Stimulated activated CD8-positive, alpha-beta memory T cell treated with anti-CD3 and anti-CD28 coated beads, Interleukin-15, amount 100 ng/mL, for 24 hours (primary cell): ENCODE results near the gene OR5A2.
"Not testable (repeated sequence)": the region's sequence is repeated elsewhere in the genome, so short reads cannot be mapped to it uniquely, and the experiment has no call there.

ENCODE experiments used
- DNase-seq: peaks from one replicate; pipeline ENCODE4 v3.0.0-alpha.2; 2020; ENCODE audit warnings: low read depth

The OR5A2 gene

GRCh38 chr11:59394186-59394585, 32.0 kb downstream of the OR5A2 start:
- DNase-seq: no peak

- no peak for DNase-seq
Measured at GRCh38 chr11:59380263-59381059, 45.8 kb downstream of the OR5A2 start.

- DNase-seq: not testable (repeated sequence)
Measured at GRCh38 chr11:59372324-59372723, 53.9 kb downstream of the OR5A2 start.

DNA sequence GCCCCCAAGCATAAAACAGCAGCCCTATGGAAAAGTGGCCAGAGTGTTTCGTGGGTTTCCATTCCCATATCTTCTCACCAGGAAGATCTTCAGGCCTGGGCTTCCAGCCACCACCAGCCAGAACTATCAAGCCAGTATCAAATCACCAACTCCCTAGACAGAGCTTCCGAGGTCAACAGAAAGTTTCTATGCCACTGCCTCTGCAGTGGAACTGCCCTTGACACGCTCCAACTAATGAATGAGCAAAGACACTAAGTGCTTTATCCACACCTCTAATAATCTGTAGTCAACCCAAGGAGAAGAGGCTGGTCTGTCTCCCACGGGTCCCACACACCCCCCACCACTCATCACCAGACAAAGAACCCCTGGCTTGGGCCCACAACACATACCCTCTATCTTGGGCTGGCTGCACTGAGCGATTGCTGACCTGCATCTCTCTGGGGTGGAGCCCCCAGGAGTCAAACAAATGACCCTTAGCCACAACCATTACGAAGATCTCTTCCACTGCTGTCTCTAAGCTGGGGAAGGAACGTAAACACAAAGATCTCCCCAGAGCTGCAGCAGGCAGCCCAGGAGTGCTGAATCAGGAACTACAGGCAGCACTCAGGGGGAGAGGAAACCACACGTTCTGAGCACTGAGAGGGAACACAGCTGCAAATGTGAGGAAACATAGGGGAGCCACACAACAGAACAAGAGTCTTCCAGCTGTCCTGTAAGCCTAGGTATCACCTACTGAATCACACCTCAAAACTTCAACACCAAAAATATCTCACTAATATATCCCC, 57.8 kb downstream of the OR5A2 start:
- DNase-seq: no peak
